HG03558 (cell line): ENCODE measurements around the gene RIMBP2.

ENCODE experiments used
- ATAC-seq: cut with Tn5 transposase; IDR thresholded peaks from one replicate; pipeline ENCODE4 v1.9.1; 2021; ENCODE audit warnings: moderate number of reproducible peaks; ENCODE audit not compliant: unreplicated experiment; ENCODE audit errors: extremely low read depth

The RIMBP2 gene

GRCh38 chr12:130686511-130686991, 29.5 kb downstream of the RIMBP2 start:
- ATAC-seq = no peak

DNA sequence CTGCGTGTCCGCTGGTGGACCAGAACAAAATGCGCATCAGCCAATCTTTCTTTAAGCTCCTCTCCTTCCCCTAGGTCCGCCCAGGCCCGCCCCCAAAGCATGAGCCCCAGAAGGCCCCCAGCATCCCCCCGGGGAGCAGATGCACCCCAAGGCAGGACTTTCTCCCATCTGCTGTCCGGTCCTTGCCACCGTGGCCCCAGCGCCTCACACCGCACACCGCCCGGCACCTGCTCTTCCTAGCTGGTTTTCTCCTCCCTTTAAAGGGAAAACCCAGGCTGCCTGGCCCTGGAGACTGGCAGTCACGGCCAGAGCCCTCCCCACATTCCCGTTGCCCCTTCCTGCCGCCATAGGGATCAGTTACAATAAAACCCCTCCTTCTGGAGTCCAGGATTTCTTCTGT, 30.2 kb downstream of the RIMBP2 start:
- no peak for ATAC-seq

- no peak for ATAC-seq
These were observed 30.8 kb downstream of the RIMBP2 start for GRCh38 chr12:130685250-130685787.

- ATAC-seq = no peak
These were observed 32.3 kb downstream of the RIMBP2 start for GRCh38 chr12:130683811-130684210.

DNA sequence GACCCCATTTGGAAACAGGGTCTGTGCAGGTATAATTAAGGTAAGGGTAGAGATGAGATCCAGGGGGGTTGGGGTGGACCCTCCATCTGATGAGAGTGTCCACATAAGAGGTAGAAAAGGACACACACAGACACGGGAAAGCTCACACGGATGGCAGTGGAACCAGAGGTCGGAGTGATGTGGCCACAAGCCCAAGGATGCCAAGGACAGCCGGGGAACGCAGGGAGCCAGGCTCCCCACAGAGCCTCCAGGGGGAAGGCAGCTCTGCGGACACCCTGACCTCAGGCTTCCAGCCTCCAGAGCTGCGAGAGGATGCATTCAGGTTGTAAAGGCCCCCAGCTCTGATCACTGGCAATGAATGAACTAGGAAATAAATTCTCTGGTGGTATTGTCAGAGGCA, 33.0 kb downstream of the RIMBP2 start:
- no peak for ATAC-seq

- no peak for ATAC-seq
These were observed 35.6 kb downstream of the RIMBP2 start for GRCh38 chr12:130680451-130680990.

DNA sequence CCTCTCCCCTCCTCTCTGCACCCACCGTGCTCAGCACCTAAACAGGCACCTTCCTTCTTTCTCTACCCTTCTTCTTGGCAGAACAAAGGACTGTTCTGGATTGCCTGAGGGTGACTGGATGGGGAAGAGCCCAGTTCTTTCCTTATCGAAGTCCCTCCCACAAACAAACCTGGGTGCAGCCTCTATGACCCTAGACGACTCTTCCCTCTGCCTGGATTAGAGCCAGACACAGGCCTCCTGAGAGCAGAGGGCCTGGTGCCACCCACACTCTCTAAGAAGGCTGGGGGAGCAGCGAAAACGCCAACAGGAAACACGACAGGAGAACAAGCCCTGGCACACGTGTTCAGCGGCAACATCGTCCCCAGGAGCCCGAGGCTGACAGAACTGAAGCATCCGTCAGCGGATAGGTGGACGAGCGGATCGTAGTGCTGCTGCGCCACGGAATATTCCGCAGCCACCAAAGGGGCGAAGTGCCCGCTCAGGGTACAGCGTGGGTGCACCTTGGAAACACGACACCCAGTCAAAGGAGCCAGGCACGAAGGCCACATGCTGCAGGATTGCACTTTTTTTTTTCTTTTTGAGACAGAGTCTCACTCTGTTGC, 38.0 kb downstream of the RIMBP2 start:
- no peak for ATAC-seq

- ATAC-seq = no peak
These were observed 40.3 kb downstream of the RIMBP2 start for GRCh38 chr12:130675791-130676190.

DNA sequence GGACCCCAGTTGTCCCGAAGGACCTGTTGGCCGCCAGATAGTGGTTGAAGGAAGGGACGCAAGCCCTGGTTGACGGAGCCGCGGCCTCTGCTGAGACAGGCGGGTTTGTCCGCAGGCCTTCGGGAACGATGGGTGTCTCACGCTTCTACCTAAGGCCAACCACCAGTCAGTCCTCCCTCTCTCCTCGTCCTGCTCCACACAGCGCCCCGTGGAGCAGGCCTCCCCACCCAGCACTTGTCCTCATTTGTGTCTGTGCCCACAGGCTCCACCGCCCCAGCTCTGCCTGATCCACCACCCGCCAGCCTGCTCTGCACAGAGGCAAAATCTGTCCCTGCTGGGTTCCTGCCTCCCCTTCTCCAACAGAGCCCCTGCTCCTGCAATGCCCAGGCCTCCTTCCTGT, 41.0 kb downstream of the RIMBP2 start:
- no peak for ATAC-seq

GRCh38 chr12:130674676-130675075, 41.4 kb downstream of the RIMBP2 start:
- no peak for ATAC-seq

- no peak for ATAC-seq
These were observed 42.9 kb downstream of the RIMBP2 start for GRCh38 chr12:130673036-130673705.

DNA sequence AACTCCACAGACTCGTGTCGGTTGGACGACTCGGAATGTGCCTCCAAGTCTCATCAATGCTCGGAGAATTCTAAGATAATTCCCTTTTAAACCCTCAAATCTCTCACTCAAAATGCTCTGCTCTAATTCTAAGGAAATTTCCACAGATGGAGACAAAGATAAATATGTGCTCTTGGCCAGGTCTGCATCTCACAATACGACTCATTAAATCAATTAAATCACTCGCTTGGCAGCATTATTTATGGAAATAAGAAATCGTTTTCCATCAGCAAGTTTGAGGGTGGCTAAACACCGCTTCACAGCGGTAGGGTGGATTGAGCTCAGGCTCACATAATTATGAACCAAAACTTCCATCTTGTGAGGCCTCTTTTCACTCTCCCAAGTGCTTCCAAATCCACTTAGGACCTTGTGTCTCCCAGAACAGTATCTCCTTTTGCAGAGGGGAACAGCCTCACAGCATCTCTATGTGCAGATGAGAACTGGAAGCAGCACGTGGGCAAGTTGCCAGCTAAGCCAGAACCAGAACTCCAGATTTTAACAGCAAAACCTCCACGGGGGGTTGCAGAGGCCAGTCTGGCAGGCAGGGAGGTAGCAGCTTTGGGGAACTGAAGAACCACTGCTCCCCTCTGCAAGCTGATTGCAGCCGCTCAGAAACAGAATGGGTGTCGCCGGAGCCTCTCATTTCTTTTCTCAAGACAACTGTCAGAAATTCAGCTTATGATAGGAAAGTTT, 43.8 kb downstream of the RIMBP2 start:
- no peak for ATAC-seq

DNA sequence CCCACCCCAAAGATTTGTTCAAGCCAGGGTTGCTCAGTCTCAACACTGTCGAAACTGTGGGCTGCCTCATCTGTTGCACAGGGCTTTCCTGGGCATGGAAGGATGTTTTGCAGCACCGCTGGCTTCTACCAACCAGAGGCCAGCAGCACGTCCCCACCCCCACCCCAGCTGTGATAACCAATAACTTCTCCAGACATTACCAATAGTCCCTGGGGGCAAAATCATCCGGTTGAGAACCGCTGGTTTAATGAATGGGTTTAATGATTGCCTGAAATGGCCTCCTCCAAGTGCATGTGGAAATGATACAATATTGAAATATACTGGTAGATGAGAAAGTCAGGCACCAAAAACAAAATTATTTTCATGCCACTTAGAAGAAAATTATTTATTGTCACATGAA, 44.5 kb downstream of the RIMBP2 start:
- no peak for ATAC-seq

DNA sequence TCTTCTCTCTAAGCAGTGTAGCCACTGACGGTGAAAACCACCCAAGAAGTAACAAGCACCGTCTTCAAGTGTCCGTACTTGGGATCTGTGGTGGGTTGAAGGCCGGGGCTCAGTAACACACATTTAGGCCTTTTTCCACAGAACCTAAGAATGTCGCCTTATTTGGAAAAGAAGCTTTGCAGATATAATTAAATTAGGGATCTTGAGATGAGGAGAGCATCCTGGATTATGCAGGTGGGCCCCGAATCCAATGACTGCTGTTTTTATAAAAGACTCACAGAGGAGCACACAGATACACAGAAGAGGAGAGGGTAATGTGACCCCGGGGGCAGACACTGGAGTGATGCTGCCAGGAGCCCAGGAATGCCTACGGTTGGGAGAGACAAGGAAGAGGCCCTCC, 46.3 kb downstream of the RIMBP2 start:
- ATAC-seq = no peak

DNA sequence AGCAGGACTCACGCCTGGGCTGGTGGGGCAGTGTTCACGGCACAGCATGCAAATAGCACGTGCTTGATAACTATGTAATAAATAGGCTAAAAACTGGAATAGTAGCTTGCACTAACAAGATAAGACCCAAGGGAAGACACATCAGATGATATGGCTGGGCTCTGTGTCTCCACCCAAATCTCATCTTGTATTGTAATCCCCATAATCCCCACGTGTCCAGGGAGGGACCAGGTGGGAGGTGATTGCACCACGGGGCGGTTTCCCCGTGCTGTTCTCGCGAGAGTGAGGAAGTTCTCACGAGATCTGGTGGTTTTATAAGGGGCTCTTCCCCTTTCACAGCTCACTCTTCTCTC, 46.9 kb downstream of the RIMBP2 start:
- ATAC-seq = no peak

DNA sequence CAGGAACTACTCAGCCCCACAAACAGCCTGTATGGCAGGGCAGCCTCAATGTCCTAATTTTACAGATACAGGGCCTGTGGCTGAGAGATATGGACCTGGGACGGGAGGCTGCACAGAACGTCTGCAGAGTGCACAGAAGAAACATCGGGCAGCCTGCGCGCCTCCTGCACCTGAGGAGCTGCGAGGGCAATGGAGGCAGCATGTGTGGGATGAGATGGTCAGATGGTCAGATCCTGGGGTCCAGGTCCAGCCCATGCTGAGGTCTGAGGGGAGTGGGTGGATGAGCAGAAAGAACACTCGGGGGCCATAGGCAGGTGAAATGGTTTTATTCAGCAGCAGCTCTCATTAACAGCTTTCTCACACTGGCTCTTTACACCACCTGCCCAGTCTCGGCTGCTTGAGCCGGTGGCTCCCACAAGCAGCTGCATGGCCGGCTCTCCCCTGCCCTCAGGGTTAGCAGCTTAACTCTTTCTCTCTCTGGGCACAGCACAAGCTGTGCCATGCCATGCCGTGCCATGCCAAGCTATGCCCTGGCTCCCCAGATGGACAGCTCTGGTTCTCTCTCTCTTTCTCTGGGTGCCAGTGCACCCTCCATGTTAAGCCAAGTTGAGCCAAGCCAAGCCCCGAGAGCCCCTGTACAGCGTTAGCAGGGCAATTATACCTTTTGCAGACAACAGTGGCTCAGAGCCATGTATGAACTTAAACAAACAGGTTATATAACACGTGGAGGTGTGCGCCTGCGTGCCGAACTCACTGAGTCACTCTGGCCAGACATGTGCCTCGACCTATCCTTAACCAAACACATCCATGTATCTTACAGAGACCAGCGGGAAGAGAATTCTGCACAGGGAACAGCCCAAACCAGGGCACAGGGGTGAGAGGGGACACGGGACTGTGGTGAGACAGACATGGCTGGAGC, 47.6 kb downstream of the RIMBP2 start:
- ATAC-seq = no peak

DNA sequence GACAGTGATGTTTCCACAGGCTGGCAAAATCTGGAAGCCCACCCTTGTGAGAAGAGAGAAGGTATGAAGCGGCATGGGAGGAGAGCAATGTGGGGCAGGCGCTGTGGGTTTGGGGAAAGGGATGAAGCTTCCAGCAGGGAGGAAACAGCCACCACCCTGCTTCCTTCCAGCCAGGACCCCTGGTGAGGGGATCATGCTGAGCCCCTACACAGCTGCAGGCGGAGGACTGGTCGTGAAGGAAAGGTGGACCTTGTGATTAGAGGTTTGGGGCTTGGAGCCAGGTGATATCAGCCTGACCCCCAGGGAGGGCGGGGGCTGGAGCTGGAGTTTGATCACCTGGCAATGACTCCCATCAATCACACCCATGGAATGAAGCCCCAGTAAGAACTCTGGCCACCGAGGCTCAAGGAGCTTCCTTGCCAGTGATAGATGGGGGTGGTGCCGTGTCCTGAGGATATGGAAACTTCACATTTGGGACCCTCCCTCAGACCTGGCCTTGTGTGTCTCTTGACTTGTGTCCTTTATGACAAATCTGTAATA, 48.6 kb downstream of the RIMBP2 start:
- no peak for ATAC-seq

- no peak for ATAC-seq
These were observed 49.5 kb downstream of the RIMBP2 start for GRCh38 chr12:130666645-130667044.

- ATAC-seq = no peak
These were observed 50.3 kb downstream of the RIMBP2 start for GRCh38 chr12:130665753-130666152.

DNA sequence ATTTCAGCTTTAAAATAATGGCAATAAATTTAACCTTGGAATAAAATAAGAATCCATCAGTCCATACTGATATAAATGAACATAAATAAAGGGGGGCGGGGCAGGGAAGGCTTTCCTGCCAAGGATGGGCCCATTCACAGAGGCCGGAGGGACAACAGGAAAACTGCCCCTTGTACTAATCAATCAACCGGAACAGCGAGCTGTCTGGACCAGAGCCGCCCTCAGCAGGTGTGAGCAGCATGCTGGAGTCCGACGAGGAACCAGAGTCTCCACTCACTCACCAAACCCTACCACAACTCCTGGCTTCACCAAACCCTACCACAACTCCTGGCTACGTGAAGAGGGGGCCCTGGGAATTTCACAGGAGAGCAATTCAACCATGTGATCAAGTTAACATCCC, 51.3 kb downstream of the RIMBP2 start:
- no peak for ATAC-seq
